ENCODE measurements around the gene FUOM. TPM values are rescaled to one million over a fixed set of nuclear protein-coding genes. Genes with fewer than 3 reads are reported as not detected.

FUOM gene
- total and polyA plus RNA-seq, 2 of the 8 experiments (the other 6 are each of a cell fraction or from before 2014, with no cell fraction given), result 22.0 to 30.4 TPM

- Histone ChIP-seq H2BK120ac (replicated peaks; ENCODE audit: low read depth, low read length) (no peak overlapping the region), H4K20me1 (replicated peaks in 1 of 2; ENCODE audit: control insufficient read depth in 1 of 2, insufficient read depth in 2 of 2, low read length in 2 of 2) (peaks cover 0 to 12% of the 10 kb centered on the region in 2 experiments), H3K56ac (replicated peaks; ENCODE audit: insufficient read length, low read depth, low read length) (no peak overlapping the region), H4K5ac (ENCODE audit: insufficient read length, low read depth, low read length) (no peak overlapping the region), H2BK12ac (ENCODE audit: low read depth, low read length) (no peak overlapping the region), H2BK15ac (ENCODE audit: low read length) (no peak overlapping the region), H3K4ac (replicated peaks; ENCODE audit: insufficient read length, low read depth, low read length) (no peak overlapping the region), H3K9me3 (ENCODE audit: insufficient read depth in 2 of 2, low read depth in 1 of 2, low read length in 1 of 2) (no peaks in the 10 kb centered on the region), H2BK20ac (ENCODE audit: low read length) (no peak overlapping the region), H2AFZ (ENCODE audit: low read length) (no peak overlapping the region), H2BK5ac (ENCODE audit: low read depth, low read length) (no peak overlapping the region), H4K8ac (ENCODE audit: extremely low read depth, insufficient read depth, low read length) (no peak overlapping the region), H2AK5ac (ENCODE audit: low read depth, low read length) (no peak overlapping the region), H3K4me3 (ENCODE audit: extremely low read depth in 1 of 4, insufficient read depth in 2 of 4, low read depth in 3 of 4, low read length in 4 of 4) (no peak overlapping the region), H3K14ac (ENCODE audit: insufficient read length) (no peak overlapping the region), H3K23me2 (ENCODE audit: low read depth, low read length) (0 out of 2 replicates have a peak, but pooled peaks cover 2% of the 10 kb centered on the region), H3K4me2 (ENCODE audit: insufficient read depth in 1 of 2, low read depth in 2 of 2, low read length in 2 of 2) (no peak overlapping the region), H3K79me1 (ENCODE audit: low read depth, low read length) (peaks cover 7% of the 10 kb centered on the region), H3K23ac (ENCODE audit: insufficient read length) (no peak overlapping the region), H3K9ac (replicated peaks in 1 of 4; ENCODE audit: extremely low read depth in 1 of 4, low read depth in 3 of 4, low read length in 3 of 4) (no peak overlapping the region), H3K27ac (ENCODE audit: low read depth, low read length) (no peak overlapping the region), H3K79me2 (ENCODE audit: control insufficient read depth in 1 of 2, insufficient read depth in 2 of 2, low read length in 2 of 2) (peaks cover 0 to 25% of the 10 kb centered on the region in 2 experiments; a peak in 2 of 4 replicates), H3K36me3 (ENCODE audit: control insufficient read depth in 2 of 4, insufficient read depth in 4 of 4, low read length in 3 of 4) (peaks cover 8 to 58% (median 31%) of the 10 kb centered on the region in 4 experiments; a peak in 7 of 8 replicates), H3K4me1 (replicated peaks in 1 of 4; ENCODE audit: control insufficient read depth in 3 of 4, insufficient read depth in 4 of 4, low read length in 3 of 4) (peaks cover 0 to 3% (median 0%) of the 10 kb centered on the region in 4 experiments; a peak in 3 of 7 replicates), H3K18ac (ENCODE audit: extremely low read depth, low read length) (no peak overlapping the region), H3K27me3 (replicated peaks in 1 of 4; ENCODE audit: control insufficient read depth in 3 of 4, extremely low read depth in 1 of 4, insufficient read depth in 3 of 4, low read length in 3 of 4) (no peaks in the 10 kb centered on the region), H4K91ac (replicated peaks; ENCODE audit: insufficient read length, low read length) (no peak overlapping the region)
- WGBS, 2 experiments (ENCODE audit: extremely low coverage in 1 of 2, insufficient coverage in 1 of 2, insufficient read length in 1 of 2, insufficient replicate concordance in 2 of 2, low coverage in 1 of 2, low lambda C conversion rate in 2 of 2, missing lambda C conversion rate in 1 of 2), result 94% methylated on average over 7 of the region's 7 CpGs; no CpG with 5 or more reads in 1 of the 2 experiments
- ChIA-PET POLR2A (ENCODE audit: partially characterized antibody) (interaction anchor here (1.5 kb wide), 1 partner anchor 22 kb away, joined by 4 read pairs; no protein-coding TSS in a partner anchor), CTCF (ENCODE audit: partially characterized antibody) (no interaction called here)
- DNase-seq (ENCODE audit: low read depth in 1 of 2, low spot score in 2 of 2), result no peak
- TF ChIP-seq CBX5 (IDR thresholded peaks at IDR 0.05; ENCODE audit: low read depth, low read length) (no peak), RBBP5 (IDR thresholded peaks at IDR 0.05; ENCODE audit: borderline replicate concordance, low read depth, low read length) (no peak), SIX5 (IDR thresholded peaks at IDR 0.05; ENCODE audit: low read depth, low read length) (no peak), SIRT6 (IDR thresholded peaks at IDR 0.05; ENCODE audit: low read length) (no peak), RFX5 (IDR thresholded peaks at IDR 0.05; ENCODE audit: borderline replicate concordance, low read depth, low read length) (no peak), CEBPB (IDR thresholded peaks at IDR 0.05; ENCODE audit: low read depth, low read length) (no peak), CREB1 (IDR thresholded peaks at IDR 0.05) (no peak)
- FAIRE-seq, result no peak
Observed at GRCh38 chr10:133397938-133398337, 40.1 kb upstream of the FUOM start.
